Liver (tissue), 9 donors: ENCODE data around the gene FBXO2. TPM values are rescaled to one million over a fixed set of nuclear protein-coding genes. Genes with fewer than 3 reads are reported as not detected.

Experiments used
- DNase-seq: peaks from one replicate; pipeline ENCODE4 v3.0.0-alpha.2; 2017; ENCODE audit warnings: low spot score
- H3K27ac ChIP-seq, 2 donors: one replicate each; pipeline ENCODE4 v1.7.0; 2013; ENCODE audit warnings: inconsistent platforms in 2 of 2, low read length in 2 of 2, control low read depth in 1 of 2, low read depth in 1 of 2, mild to moderate bottlenecking in 1 of 2
- H3K27me3 ChIP-seq, 4 donors: one replicate each; pipeline versions ENCODE4 v1.6.1 to v1.7.0; 2013; ENCODE audit warnings: low read length in 3 of 4, inconsistent platforms in 1 of 4, mild to moderate bottlenecking in 1 of 4, moderate library complexity in 1 of 4; ENCODE audit not compliant: control insufficient read depth in 4 of 4, insufficient read depth in 4 of 4
- H3K36me3 ChIP-seq, 4 donors: one replicate each; pipeline versions ENCODE4 v1.6.1 to v1.7.0; 2013; ENCODE audit warnings: low read length in 3 of 4, mild to moderate bottlenecking in 3 of 4, low read depth in 1 of 4, moderate library complexity in 1 of 4; ENCODE audit not compliant: control insufficient read depth in 4 of 4, insufficient read depth in 3 of 4
- H3K4me1 ChIP-seq, 4 donors: one replicate each; pipeline versions ENCODE4 v1.6.1 to v1.7.0; 2013; ENCODE audit warnings: low read length in 3 of 4, mild to moderate bottlenecking in 3 of 4, moderate library complexity in 1 of 4; ENCODE audit not compliant: control insufficient read depth in 4 of 4, insufficient read depth in 4 of 4
- H3K4me3 ChIP-seq, 3 donors: one replicate each; pipeline versions ENCODE4 v1.6.1 to v1.7.0; 2013; ENCODE audit warnings: low read length in 3 of 3, control low read depth in 1 of 3, low read depth in 1 of 3, mild to moderate bottlenecking in 1 of 3
- H3K9ac ChIP-seq, 2 donors: one replicate each; pipeline ENCODE4 v1.7.0; 2013; ENCODE audit warnings: low read length in 2 of 2, mild to moderate bottlenecking in 2 of 2, moderate library complexity in 2 of 2, control low read depth in 1 of 2, low read depth in 1 of 2
- H3K9me3 ChIP-seq, 4 donors: one replicate each; pipeline versions ENCODE4 v1.6.1 to v1.7.0; 2013; ENCODE audit warnings: low read length in 3 of 4; ENCODE audit not compliant: control insufficient read depth in 4 of 4
- EGR1 ChIP-seq, 2 donors: IDR thresholded peaks; 2 replicates each; pipeline ENCODE4 v1.6.1; 2016 to 2018; ENCODE audit warnings: antibody characterized with exemption in 2 of 2, low read depth in 2 of 2
- FOXA1 ChIP-seq: IDR thresholded peaks from 2 replicates; pipeline ENCODE4 v1.6.1; 2016; ENCODE audit warnings: antibody characterized with exemption
- FOXA2 ChIP-seq: IDR thresholded peaks from 2 replicates; pipeline ENCODE4 v1.6.1; 2016; ENCODE audit warnings: antibody characterized with exemption
- GABPA ChIP-seq, 2 donors: IDR thresholded peaks in 1 of 2; conservative IDR thresholded peaks in 1 of 2; 2 replicates each; pipeline ENCODE4 v1.6.1; 2016; ENCODE audit warnings: antibody characterized with exemption in 2 of 2, mild to moderate bottlenecking in 1 of 2, moderate library complexity in 1 of 2
- HNF4A ChIP-seq, 2 donors: conservative IDR thresholded peaks; 2 replicates each; pipeline ENCODE4 v1.6.1; 2016; ENCODE audit warnings: antibody characterized with exemption in 2 of 2, mild to moderate bottlenecking in 2 of 2
- HNF4G ChIP-seq: IDR thresholded peaks from 2 replicates; pipeline ENCODE4 v1.6.1; 2016; ENCODE audit warnings: antibody characterized with exemption
- JUND ChIP-seq, 2 donors: IDR thresholded peaks; 2 replicates each; pipeline ENCODE4 v1.6.1; 2016; ENCODE audit warnings: antibody characterized with exemption in 2 of 2
- NR2F2 ChIP-seq: IDR thresholded peaks from 2 replicates; pipeline ENCODE4 v1.6.1; 2016; ENCODE audit warnings: antibody characterized with exemption
- RAD21 ChIP-seq, 2 donors: IDR thresholded peaks; 2 replicates each; pipeline ENCODE4 v1.6.1; 2016; ENCODE audit warnings: antibody characterized with exemption in 2 of 2, mild to moderate bottlenecking in 2 of 2
- RXRA ChIP-seq, 2 donors: IDR thresholded peaks; 2 replicates each; pipeline ENCODE4 v1.6.1; 2017 to 2018; ENCODE audit warnings: antibody characterized with exemption in 2 of 2, mild to moderate bottlenecking in 1 of 2
- SP1 ChIP-seq: IDR thresholded peaks from 2 replicates; pipeline ENCODE4 v1.6.1; 2018; ENCODE audit warnings: antibody characterized with exemption, mild to moderate bottlenecking
- TAF1 ChIP-seq: conservative IDR thresholded peaks from 2 replicates; pipeline ENCODE4 v1.6.1; 2016; ENCODE audit warnings: antibody characterized with exemption, mild to moderate bottlenecking
- YY1 ChIP-seq: IDR thresholded peaks from 2 replicates; pipeline ENCODE4 v1.6.1; 2016; ENCODE audit warnings: antibody characterized with exemption, mild to moderate bottlenecking
- WGBS: extraction: QIAGEN DNeasy Blood & Tissue Kit; methylation state at CpG from one replicate; pipeline ENCODE4 v1.1.7; 2013; 5-methylcytosine and 5-hydroxymethylcytosine counted together
- polyA plus RNA-seq, 2 donors: library from polyadenylated mRNA; stranded (reverse) in 1 of 2; unstranded in 1 of 2; fragments of 200-250 nt in 1 of 2; fragments of >200 nt in 1 of 2; fragmentation: Nextera tagmentation in 1 of 2; extraction: Ambion mirVana in 1 of 2; gene quantifications; one replicate each; pipeline versions ENCODE4 v1.2.1 to v1.2.3, GENCODE V29; 2013 to 2015
- total RNA-seq, 2 donors: library from RNA; depleted of rRNA; stranded (reverse); fragments of >200 nt; gene quantifications; one replicate each; pipeline ENCODE4 v1.2.3, GENCODE V29; 2014
- TF ChIP-seq, protein P1 (sequence below): fragments of 150-350 bp; IDR thresholded peaks from 2 replicates; pipeline ENCODE4 v1.5.1; 2017; ENCODE audit warnings: improper control_type of control experiment, low read depth, low read length; ENCODE audit not compliant: missing input control
- TF ChIP-seq, protein P2 (sequence below): IDR thresholded peaks from 2 replicates; pipeline ENCODE4 v1.6.1; 2016; ENCODE audit warnings: antibody characterized with exemption
- TF ChIP-seq, protein P3 (sequence below): IDR thresholded peaks from 2 replicates; pipeline ENCODE4 v1.6.1; 2016; ENCODE audit warnings: antibody characterized with exemption
- TF ChIP-seq, protein P4 (sequence below): IDR thresholded peaks from 2 replicates; pipeline ENCODE4 v1.6.1; 2016; ENCODE audit warnings: antibody characterized with exemption, mild to moderate bottlenecking
- donor health status: healthy.
- donor health status: healthy.
- donor health status: healthy.
- donor health status: healthy.
- donor health status: healthy.

FBXO2 gene
- total and polyA plus RNA-seq, 4 donors, result 1.7 to 20.9 (median 4.0) TPM

DNA sequence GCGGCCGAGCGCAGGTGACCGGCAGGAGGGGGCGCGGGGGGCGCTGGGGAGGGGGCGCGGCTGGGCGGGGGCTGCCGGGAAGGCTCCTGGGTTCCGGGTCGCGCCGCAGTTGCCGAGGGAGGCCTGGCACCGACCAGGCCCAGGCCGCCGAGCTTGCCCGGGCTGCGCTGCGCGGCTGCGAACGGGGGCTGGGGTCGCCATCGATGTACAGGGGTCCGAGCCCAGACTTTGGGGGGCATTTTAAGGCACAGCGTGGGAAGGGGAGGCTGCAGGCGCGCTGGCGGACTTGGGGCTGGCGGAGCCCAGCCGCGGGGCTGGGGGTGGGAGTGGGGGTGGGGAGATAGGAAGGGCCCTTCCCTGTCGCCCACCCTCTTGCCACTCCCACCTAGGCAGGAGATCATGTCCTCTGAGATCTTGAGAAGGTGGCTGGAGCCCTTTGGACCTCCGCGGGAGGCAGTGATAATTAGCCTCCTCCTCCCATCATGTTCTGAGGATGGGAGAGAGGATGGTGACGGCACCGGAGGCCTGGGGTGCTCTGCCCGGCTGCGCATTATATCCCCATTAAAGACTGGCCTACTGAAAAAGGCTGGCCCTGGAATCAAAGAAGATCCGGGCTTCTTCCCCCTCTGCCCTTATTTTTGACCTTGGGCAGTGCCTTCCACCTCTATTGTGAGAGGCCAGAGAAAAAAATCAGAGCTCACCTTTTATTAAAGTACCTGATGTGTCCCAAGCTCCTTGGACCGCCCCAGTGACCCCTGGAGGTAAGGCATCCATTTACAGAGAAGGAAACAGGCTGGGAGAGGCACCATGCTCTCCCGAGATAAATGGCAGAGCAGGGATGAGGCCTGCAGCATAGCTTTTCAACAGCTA lies 945 bp upstream of the FBXO2 start:
- Histone ChIP-seq H3K27me3 (no peaks in the 10 kb centered on the region), H3K9ac (no peak overlapping the region), H3K9me3 (no peaks in the 10 kb centered on the region), H3K27ac (no peak overlapping the region), H3K4me3 (peak overlapping the region; percentile 46 to 74 (median 54)), H3K4me1 (peaks cover 0 to 23% (median 14%) of the 10 kb centered on the region in 4 donors), H3K36me3 (peaks cover 0 to 5% (median 0%) of the 10 kb centered on the region in 4 donors)
- TF ChIP-seq RXRA (IDR thresholded peaks at IDR 0.05), result no peak
- TF ChIP-seq, protein P1, sequence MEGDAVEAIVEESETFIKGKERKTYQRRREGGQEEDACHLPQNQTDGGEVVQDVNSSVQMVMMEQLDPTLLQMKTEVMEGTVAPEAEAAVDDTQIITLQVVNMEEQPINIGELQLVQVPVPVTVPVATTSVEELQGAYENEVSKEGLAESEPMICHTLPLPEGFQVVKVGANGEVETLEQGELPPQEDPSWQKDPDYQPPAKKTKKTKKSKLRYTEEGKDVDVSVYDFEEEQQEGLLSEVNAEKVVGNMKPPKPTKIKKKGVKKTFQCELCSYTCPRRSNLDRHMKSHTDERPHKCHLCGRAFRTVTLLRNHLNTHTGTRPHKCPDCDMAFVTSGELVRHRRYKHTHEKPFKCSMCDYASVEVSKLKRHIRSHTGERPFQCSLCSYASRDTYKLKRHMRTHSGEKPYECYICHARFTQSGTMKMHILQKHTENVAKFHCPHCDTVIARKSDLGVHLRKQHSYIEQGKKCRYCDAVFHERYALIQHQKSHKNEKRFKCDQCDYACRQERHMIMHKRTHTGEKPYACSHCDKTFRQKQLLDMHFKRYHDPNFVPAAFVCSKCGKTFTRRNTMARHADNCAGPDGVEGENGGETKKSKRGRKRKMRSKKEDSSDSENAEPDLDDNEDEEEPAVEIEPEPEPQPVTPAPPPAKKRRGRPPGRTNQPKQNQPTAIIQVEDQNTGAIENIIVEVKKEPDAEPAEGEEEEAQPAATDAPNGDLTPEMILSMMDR, result no peak
- no peak for TF ChIP-seq FOXA2
- no peak for TF ChIP-seq RAD21 (IDR thresholded peaks at IDR 0.05)
- no peak for TF ChIP-seq YY1
- TF ChIP-seq TAF1, result no peak
- TF ChIP-seq GABPA (IDR thresholded peaks at IDR 0.05 in 1 of 2, conservative IDR thresholded peaks at IDR 0.05 in 1 of 2), result no peak
- TF ChIP-seq FOXA1, result no peak
- no peak for TF ChIP-seq EGR1 (IDR thresholded peaks at IDR 0.05; ENCODE audit: low read depth in 2 of 2)
- TF ChIP-seq HNF4A (conservative IDR thresholded peaks at IDR 0.05), result no peak
- TF ChIP-seq, protein P2, sequence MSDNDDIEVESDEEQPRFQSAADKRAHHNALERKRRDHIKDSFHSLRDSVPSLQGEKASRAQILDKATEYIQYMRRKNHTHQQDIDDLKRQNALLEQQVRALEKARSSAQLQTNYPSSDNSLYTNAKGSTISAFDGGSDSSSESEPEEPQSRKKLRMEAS, result no peak
- TF ChIP-seq, protein P3, sequence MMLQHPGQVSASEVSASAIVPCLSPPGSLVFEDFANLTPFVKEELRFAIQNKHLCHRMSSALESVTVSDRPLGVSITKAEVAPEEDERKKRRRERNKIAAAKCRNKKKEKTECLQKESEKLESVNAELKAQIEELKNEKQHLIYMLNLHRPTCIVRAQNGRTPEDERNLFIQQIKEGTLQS, result no peak
- no peak for TF ChIP-seq JUND (IDR thresholded peaks at IDR 0.05)
- no peak for TF ChIP-seq HNF4G
- TF ChIP-seq, protein P4, sequence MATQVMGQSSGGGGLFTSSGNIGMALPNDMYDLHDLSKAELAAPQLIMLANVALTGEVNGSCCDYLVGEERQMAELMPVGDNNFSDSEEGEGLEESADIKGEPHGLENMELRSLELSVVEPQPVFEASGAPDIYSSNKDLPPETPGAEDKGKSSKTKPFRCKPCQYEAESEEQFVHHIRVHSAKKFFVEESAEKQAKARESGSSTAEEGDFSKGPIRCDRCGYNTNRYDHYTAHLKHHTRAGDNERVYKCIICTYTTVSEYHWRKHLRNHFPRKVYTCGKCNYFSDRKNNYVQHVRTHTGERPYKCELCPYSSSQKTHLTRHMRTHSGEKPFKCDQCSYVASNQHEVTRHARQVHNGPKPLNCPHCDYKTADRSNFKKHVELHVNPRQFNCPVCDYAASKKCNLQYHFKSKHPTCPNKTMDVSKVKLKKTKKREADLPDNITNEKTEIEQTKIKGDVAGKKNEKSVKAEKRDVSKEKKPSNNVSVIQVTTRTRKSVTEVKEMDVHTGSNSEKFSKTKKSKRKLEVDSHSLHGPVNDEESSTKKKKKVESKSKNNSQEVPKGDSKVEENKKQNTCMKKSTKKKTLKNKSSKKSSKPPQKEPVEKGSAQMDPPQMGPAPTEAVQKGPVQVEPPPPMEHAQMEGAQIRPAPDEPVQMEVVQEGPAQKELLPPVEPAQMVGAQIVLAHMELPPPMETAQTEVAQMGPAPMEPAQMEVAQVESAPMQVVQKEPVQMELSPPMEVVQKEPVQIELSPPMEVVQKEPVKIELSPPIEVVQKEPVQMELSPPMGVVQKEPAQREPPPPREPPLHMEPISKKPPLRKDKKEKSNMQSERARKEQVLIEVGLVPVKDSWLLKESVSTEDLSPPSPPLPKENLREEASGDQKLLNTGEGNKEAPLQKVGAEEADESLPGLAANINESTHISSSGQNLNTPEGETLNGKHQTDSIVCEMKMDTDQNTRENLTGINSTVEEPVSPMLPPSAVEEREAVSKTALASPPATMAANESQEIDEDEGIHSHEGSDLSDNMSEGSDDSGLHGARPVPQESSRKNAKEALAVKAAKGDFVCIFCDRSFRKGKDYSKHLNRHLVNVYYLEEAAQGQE, result no peak
- WGBS, result 13% methylated on average over 45 of the region's 45 CpGs
- DNase-seq, result no peak

DNA sequence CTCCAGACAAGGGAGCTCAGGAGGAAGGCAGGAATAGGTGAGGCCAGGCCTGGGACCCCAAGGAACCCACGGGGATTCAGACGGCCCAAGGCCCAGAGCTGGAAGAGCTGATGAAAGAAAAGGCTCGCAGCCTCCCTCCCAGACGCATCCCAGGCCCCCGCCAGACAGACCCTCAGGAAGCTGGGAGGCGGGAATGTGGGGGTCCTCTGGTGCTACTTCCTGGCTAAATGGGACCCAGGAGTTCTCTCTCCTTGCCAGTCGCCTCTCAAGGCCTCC lies 430 bp downstream of the FBXO2 start:
- Histone ChIP-seq H3K4me3 (no peak overlapping the region), H3K9me3 (no peaks in the 10 kb centered on the region), H3K9ac (no peak overlapping the region), H3K4me1 (peaks cover 2 to 34% (median 25%) of the 10 kb centered on the region in 4 donors), H3K27ac (no peak overlapping the region), H3K36me3 (no peaks in the 10 kb centered on the region), H3K27me3 (no peaks in the 10 kb centered on the region)
- WGBS, result 84% methylated on average over 7 of the region's 7 CpGs
- DNase-seq, result no peak
- no peak for TF ChIP-seq TAF1
- no peak for TF ChIP-seq NR2F2
- no peak for TF ChIP-seq FOXA2
- TF ChIP-seq RAD21 (IDR thresholded peaks at IDR 0.05), result no peak
- TF ChIP-seq, protein P1, result no peak
- no peak for TF ChIP-seq HNF4G
- TF ChIP-seq, protein P4, result no peak
- no peak for TF ChIP-seq SP1
- TF ChIP-seq, protein P3, result no peak
- TF ChIP-seq HNF4A (conservative IDR thresholded peaks at IDR 0.05), result no peak
- TF ChIP-seq, protein P2, result no peak
- no peak for TF ChIP-seq FOXA1
